Measurements from ENCODE around the gene RAB11B. TPM values are rescaled to one million over a fixed set of nuclear protein-coding genes. Genes with fewer than 3 reads are reported as not detected.
A peak's percentile ranks its signal among the peaks of the same experiment; 100 is the strongest.
"Not testable (repeated sequence)": the region's sequence is repeated elsewhere in the genome, so short reads cannot be mapped to it uniquely, and the experiment has no call there.

The RAB11B gene
- total and polyA plus RNA-seq, 10 of the 15 experiments (the other 5 are each of a cell fraction or from before 2014, with no cell fraction given), result 0.92 to 82.5 (median 17.9) TPM

- Histone ChIP-seq H2AFZ (ENCODE audit: control insufficient read depth, low read depth, low read length) (no peak overlapping the region), H3K4me3 (no peak overlapping the region), H3K36me3 (ENCODE audit: control insufficient read depth in 2 of 2, insufficient read depth in 2 of 2, low read length in 1 of 2) (peaks cover 0 to 4% of the 10 kb centered on the region in 2 experiments; a peak in 1 of 4 replicates), H3K27me3 (replicated peaks in 1 of 2; ENCODE audit: control insufficient read depth in 2 of 2, insufficient read depth in 2 of 2, low read length in 1 of 2) (no peaks in the 10 kb centered on the region), H4K20me1 (ENCODE audit: control insufficient read depth, insufficient read depth) (peaks cover 4% of the 10 kb centered on the region; the same call in 1 of the 2 replicates), H3K27ac (ENCODE audit: control insufficient read depth, insufficient read depth) (no peak overlapping the region), H3K9ac (ENCODE audit: control insufficient read depth, insufficient read depth, low read length) (no peak overlapping the region), H3K79me2 (ENCODE audit: control insufficient read depth, insufficient read depth, low read length) (peaks cover 22% of the 10 kb centered on the region), H3K4me1 (ENCODE audit: control insufficient read depth, insufficient read depth, low read length) (peaks cover 6% of the 10 kb centered on the region), H3K4me2 (ENCODE audit: control insufficient read depth, insufficient read depth) (no peak overlapping the region), H3K9me3 (replicated peaks; ENCODE audit: control insufficient read depth, insufficient read depth, low read length) (no peaks in the 10 kb centered on the region)
- intact Hi-C loops (cut with micrococcal nuclease; ENCODE audit: unreplicated experiment), result no loop called here
- SMC1A ChIA-PET (ENCODE audit: uncharacterized antibody, unreplicated experiment), result no interaction called here
- RAD21 ChIA-PET (ENCODE audit: unreplicated experiment), result no interaction called here
- in situ Hi-C loops (cut with MboI), result no loop called here
- FAIRE-seq (no peak), DNase-seq (ENCODE audit: low read depth, low spot score) (no peak), ATAC-seq (no peak)
- TF ChIP-seq ATF7 (IDR thresholded peaks at IDR 0.05; ENCODE audit: low read depth), result no peak
- 77% methylated on average over 6 of the region's 6 CpGs for WGBS (ENCODE audit: insufficient coverage, insufficient replicate concordance, low lambda C conversion rate, missing lambda C conversion rate)
- CTCF ChIA-PET, result interaction anchor here (1.1 to 1.8 kb wide), 3 partner anchors 10 to 137 kb away, joined by 3 to 4 read pairs (median 3); no protein-coding TSS in a partner anchor
- POLR2A ChIA-PET, result no interaction called here
- BruUV-seq (replicated peaks), result no TSS peak
Measured at GRCh38 chr19:8441725-8442544, 51.8 kb downstream of the RAB11B start.

GRCh38 chr19:8444140-8444676, 54.0 kb downstream of the RAB11B start:
- Histone ChIP-seq H2AFZ (ENCODE audit: control insufficient read depth, low read depth, low read length) (peak overlapping the region; percentile 99), H3K4me2 (ENCODE audit: control insufficient read depth, insufficient read depth) (peak overlapping the region; percentile 95), H3K79me2 (ENCODE audit: control insufficient read depth, insufficient read depth, low read length) (peaks cover 44% of the 10 kb centered on the region), H3K27ac (ENCODE audit: control insufficient read depth, insufficient read depth) (peak overlapping the region; percentile 59), H3K9ac (ENCODE audit: control insufficient read depth, insufficient read depth, low read length) (peak overlapping the region; percentile 63), H3K4me3 (peak overlapping the region; percentile 84)
- RAD21 ChIA-PET (ENCODE audit: unreplicated experiment), result interaction anchor here (1.0 to 1.7 kb wide), 3 partner anchors 29 to 31 kb away, joined by 3 to 7 read pairs (median 5); partner anchors contain the start of gene MARCHF2
- ATAC-seq; FAIRE-seq; intact Hi-C loops (cut with micrococcal nuclease; ENCODE audit: unreplicated experiment); H4K20me1 ChIP-seq (ENCODE audit: control insufficient read depth, insufficient read depth); in situ Hi-C loops (cut with MboI); H3K36me3 ChIP-seq (ENCODE audit: control insufficient read depth in 2 of 2, insufficient read depth in 2 of 2, low read length in 1 of 2); H3K4me1 ChIP-seq (ENCODE audit: control insufficient read depth, insufficient read depth, low read length); DNase-seq (ENCODE audit: low read depth, low spot score); BruUV-seq (replicated peaks); H3K27me3 ChIP-seq (replicated peaks in 1 of 2; ENCODE audit: control insufficient read depth in 2 of 2, insufficient read depth in 2 of 2, low read length in 1 of 2); H3K9me3 ChIP-seq (replicated peaks; ENCODE audit: control insufficient read depth, insufficient read depth, low read length): not testable (repeated sequence)
- TF ChIP-seq, protein P1, sequence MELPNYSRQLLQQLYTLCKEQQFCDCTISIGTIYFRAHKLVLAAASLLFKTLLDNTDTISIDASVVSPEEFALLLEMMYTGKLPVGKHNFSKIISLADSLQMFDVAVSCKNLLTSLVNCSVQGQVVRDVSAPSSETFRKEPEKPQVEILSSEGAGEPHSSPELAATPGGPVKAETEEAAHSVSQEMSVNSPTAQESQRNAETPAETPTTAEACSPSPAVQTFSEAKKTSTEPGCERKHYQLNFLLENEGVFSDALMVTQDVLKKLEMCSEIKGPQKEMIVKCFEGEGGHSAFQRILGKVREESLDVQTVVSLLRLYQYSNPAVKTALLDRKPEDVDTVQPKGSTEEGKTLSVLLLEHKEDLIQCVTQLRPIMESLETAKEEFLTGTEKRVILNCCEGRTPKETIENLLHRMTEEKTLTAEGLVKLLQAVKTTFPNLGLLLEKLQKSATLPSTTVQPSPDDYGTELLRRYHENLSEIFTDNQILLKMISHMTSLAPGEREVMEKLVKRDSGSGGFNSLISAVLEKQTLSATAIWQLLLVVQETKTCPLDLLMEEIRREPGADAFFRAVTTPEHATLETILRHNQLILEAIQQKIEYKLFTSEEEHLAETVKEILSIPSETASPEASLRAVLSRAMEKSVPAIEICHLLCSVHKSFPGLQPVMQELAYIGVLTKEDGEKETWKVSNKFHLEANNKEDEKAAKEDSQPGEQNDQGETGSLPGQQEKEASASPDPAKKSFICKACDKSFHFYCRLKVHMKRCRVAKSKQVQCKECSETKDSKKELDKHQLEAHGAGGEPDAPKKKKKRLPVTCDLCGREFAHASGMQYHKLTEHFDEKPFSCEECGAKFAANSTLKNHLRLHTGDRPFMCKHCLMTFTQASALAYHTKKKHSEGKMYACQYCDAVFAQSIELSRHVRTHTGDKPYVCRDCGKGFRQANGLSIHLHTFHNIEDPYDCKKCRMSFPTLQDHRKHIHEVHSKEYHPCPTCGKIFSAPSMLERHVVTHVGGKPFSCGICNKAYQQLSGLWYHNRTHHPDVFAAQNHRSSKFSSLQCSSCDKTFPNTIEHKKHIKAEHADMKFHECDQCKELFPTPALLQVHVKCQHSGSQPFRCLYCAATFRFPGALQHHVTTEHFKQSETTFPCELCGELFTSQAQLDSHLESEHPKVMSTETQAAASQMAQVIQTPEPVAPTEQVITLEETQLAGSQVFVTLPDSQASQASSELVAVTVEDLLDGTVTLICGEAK (IDR thresholded peaks at IDR 0.05; ENCODE audit: borderline replicate concordance), result peak; percentile 34; the same call in 1 of the 2 replicates
- CTCF ChIA-PET, result interaction anchor here (0.8 to 1.9 kb wide), 5 partner anchors 12 to 133 kb away, joined by 3 to 8 read pairs (median 4); partner anchors contain the start of genes MARCHF2 and MYO1F
- POLR2A ChIA-PET, result interaction anchor here (0.5 to 3.1 kb wide), 8 partner anchors 12 to 133 kb away, joined by 3 to 14 read pairs (median 4); partner anchors contain the start of genes MARCHF2, RAB11B and ZNF414
- 21% methylated on average over 32 of the region's 32 CpGs for WGBS (ENCODE audit: insufficient coverage, insufficient replicate concordance, low lambda C conversion rate, missing lambda C conversion rate)
- SMC1A ChIA-PET (ENCODE audit: uncharacterized antibody, unreplicated experiment), result interaction anchor here (0.9 to 1.0 kb wide), 2 partner anchors 9 to 69 kb away, joined by 3 to 4 read pairs; no protein-coding TSS in a partner anchor
